Caco-2 (cell line): ENCODE measurements around the gene MPDZ. TPM values are rescaled to one million over a fixed set of nuclear protein-coding genes. Genes with fewer than 3 reads are reported as not detected.

Experiments
- BruUV-seq: library from RNA; stranded (reverse); fragments of 400-500 nt; replicated peaks from 2 replicates; lab custom pipeline; 2021; lab: Mats Ljungman, UMichigan
- CTCF ChIA-PET: fragments of 300-600 bp; sonication (Branson Sonifier 250); formaldehyde crosslinking; loops from one replicate; lab custom pipeline; 2022; ENCODE audit warnings: antibody characterized with exemption; lab: Charles Lee
- POLR2A ChIA-PET: fragments of 300-600 bp; sonication (Branson Sonifier 250); formaldehyde crosslinking; loops from one replicate; lab custom pipeline; 2022; ENCODE audit warnings: antibody characterized with exemption; lab: Charles Lee
- DNase-seq, 2 experiments: peaks; one replicate each; pipeline versions ENCODE4 v3.0.0 to v3.0.0-alpha.2; 2020 to 2022
- H3K27me3 ChIP-seq: replicated peaks from 2 replicates; pipeline ENCODE4 v1.6.0; 2011; ENCODE audit warnings: low read length; ENCODE audit not compliant: control insufficient read depth, insufficient read depth
- H3K36me3 ChIP-seq: 2 replicates; pipeline ENCODE4 v1.5.1; 2011; ENCODE audit warnings: low read length; ENCODE audit not compliant: control insufficient read depth, insufficient read depth
- H3K4me1 ChIP-seq: fragments of 250-450 bp; sonication (Bioruptor Pico); 2 replicates; pipeline ENCODE4 v1.5.1; 2020; ENCODE audit warnings: mild to moderate bottlenecking
- H3K4me3 ChIP-seq: 2 replicates; pipeline ENCODE4 v1.5.1; 2011; ENCODE audit warnings: low read depth, mild to moderate bottlenecking, control low read depth, low read length
- H3K9me3 ChIP-seq: fragments of 250-450 bp; sonication (Bioruptor Pico); 2 replicates; pipeline ENCODE4 v1.5.1; 2020; ENCODE audit warnings: mild to moderate bottlenecking, moderate library complexity
- H3K27ac Mint-ChIP-seq: one replicate; pipeline ENCODE4 v1.8.0; 2022; ENCODE audit warnings: mixed read lengths; ENCODE audit not compliant: unreplicated experiment
- H3K27me3 Mint-ChIP-seq: one replicate; pipeline ENCODE4 v1.8.0; 2022; ENCODE audit warnings: mixed read lengths; ENCODE audit not compliant: insufficient read depth, unreplicated experiment
- H3K36me3 Mint-ChIP-seq: one replicate; pipeline ENCODE4 v1.8.0; 2022; ENCODE audit warnings: mild to moderate bottlenecking, mixed read lengths; ENCODE audit not compliant: insufficient read depth, unreplicated experiment
- H3K4me1 Mint-ChIP-seq: one replicate; pipeline ENCODE4 v1.8.0; 2022; ENCODE audit warnings: low read depth, mixed read lengths; ENCODE audit not compliant: unreplicated experiment
- H3K4me3 Mint-ChIP-seq: one replicate; pipeline ENCODE4 v1.8.0; 2022; ENCODE audit warnings: mild to moderate bottlenecking, moderate library complexity, mixed read lengths; ENCODE audit not compliant: unreplicated experiment
- H3K9me3 Mint-ChIP-seq: one replicate; pipeline ENCODE4 v1.8.0; 2022; ENCODE audit warnings: mixed read lengths; ENCODE audit not compliant: unreplicated experiment
- CTCF ChIP-seq, 2 experiments: fragments of 200-600 bp in 1 of 2; IDR thresholded peaks; 1 replicate in 1 of 2; 2 replicates in 1 of 2; pipeline versions ENCODE4 v1.5.1 to v1.8.0; 2011 to 2022; ENCODE audit warnings: antibody characterized with exemption in 1 of 2, control low read depth in 1 of 2, inconsistent platforms in 1 of 2, low read depth in 1 of 2, low read length in 1 of 2, mild to moderate bottlenecking in 1 of 2, moderate library complexity in 1 of 2; ENCODE audit not compliant: insufficient read depth in 1 of 2, severe bottlenecking in 1 of 2, unreplicated experiment in 1 of 2
- intact Hi-C: fragments of 100-400 bp; cut with micrococcal nuclease; formaldehyde crosslinking; loops from one replicate; pipeline ENCODE4 v1.10.0; 2022; ENCODE audit not compliant: unreplicated experiment
- total RNA-seq: library from RNA; stranded (reverse); gene quantifications from 2 replicates; pipeline ENCODE4 v1.2.3, GENCODE V29; 2022

The MPDZ gene
- total RNA-seq, 1 experiment from 2014 or later: not detected

GRCh38 chr9:13089666-13090065 lies 189.8 kb downstream of the MPDZ start:
- CTCF ChIA-PET: no interaction called here
- intact Hi-C loops: loop anchor here (5.0 kb wide), 1 partner anchor 367 kb away; no protein-coding TSS in a partner anchor

DNA sequence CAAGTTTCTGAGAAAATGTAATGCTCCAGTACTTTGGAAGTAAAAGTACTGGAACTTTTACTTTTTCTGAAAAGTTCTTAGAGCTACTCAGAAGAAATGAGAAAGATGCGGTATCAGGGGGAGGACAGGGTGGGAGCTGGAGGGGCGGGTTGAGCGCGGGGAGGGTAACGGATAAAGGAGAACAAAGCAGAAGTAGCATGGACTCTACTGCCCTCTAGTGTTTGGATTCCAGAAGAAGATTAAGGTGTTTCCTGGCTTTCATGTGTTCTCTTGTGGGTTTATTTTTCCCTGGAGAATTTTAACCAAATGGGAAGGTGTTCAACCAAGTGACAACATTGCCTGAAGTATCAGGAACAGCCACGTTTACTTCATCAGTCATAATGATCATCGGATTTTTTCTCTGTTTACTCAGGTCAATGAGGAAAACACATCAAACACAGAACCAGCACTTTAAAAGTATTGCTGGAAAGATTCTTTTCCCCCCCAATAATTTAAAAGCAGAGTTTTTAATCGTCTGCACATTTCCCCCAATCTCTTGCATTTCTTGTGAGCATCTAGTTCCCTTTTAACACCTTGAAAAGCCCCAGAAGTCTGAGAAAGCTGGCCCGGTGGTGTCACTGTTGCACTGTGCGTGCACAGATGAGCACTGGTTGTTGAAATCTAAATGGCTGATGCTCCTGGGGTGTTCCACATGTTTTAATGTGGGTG lies 190.6 kb downstream of the MPDZ start:
- BruUV-seq: no TSS peak
- CTCF ChIA-PET: interaction anchor here (0.6 kb wide), 1 partner anchor 55 kb away, joined by 3 read pairs; no protein-coding TSS in a partner anchor
- Mint-ChIP-seq H3K4me1 (peaks cover 6% of the 10 kb centered on the region), H3K27me3 (peaks cover 2% of the 10 kb centered on the region), H3K27ac (no peak overlapping the region), H3K9me3 (no peaks in the 10 kb centered on the region), H3K36me3 (no peaks in the 10 kb centered on the region), H3K4me3 (no peak overlapping the region)
- TF ChIP-seq CTCF (IDR thresholded peaks at IDR 0.05; ENCODE audit: insufficient read depth in 1 of 2, low read depth in 1 of 2, low read length in 1 of 2, severe bottlenecking in 1 of 2, unreplicated experiment in 1 of 2): peak; percentile 49 to 54
- POLR2A ChIA-PET: no interaction called here
- Histone ChIP-seq H3K4me1 (no peaks in the 10 kb centered on the region), H3K4me3 (no peak overlapping the region), H3K27me3 (no peaks in the 10 kb centered on the region), H3K9me3 (no peaks in the 10 kb centered on the region), H3K36me3 (no peaks in the 10 kb centered on the region)
- DNase-seq: peak in 1 of 2 experiments; percentile 27
- intact Hi-C loops: loop anchor here (1.0 to 5.0 kb wide), 2 partner anchors 55 to 367 kb away; no protein-coding TSS in a partner anchor

More at GRCh38 chr9:13089666-13090065, 189.8 kb downstream of the MPDZ start:
- H3K4me1 ChIP-seq: no peaks in the 10 kb centered on the region
- no peaks in the 10 kb centered on the region for H3K36me3 Mint-ChIP-seq
- no peaks in the 10 kb centered on the region for H3K36me3 ChIP-seq
- no peaks in the 10 kb centered on the region for H3K9me3 Mint-ChIP-seq
- H3K27me3 Mint-ChIP-seq: peaks cover 2% of the 10 kb centered on the region
- peaks cover 6% of the 10 kb centered on the region for H3K4me1 Mint-ChIP-seq
- no peak overlapping the region for H3K4me3 ChIP-seq
- TF ChIP-seq CTCF (IDR thresholded peaks at IDR 0.05; ENCODE audit: insufficient read depth in 1 of 2, low read depth in 1 of 2, low read length in 1 of 2, severe bottlenecking in 1 of 2, unreplicated experiment in 1 of 2): no peak
- H3K4me3 Mint-ChIP-seq: no peak overlapping the region
- POLR2A ChIA-PET: no interaction called here
- no peak overlapping the region for H3K27ac Mint-ChIP-seq
- no peaks in the 10 kb centered on the region for H3K27me3 ChIP-seq
- H3K9me3 ChIP-seq: no peaks in the 10 kb centered on the region
- no TSS peak for BruUV-seq
- no peak for DNase-seq

DNA sequence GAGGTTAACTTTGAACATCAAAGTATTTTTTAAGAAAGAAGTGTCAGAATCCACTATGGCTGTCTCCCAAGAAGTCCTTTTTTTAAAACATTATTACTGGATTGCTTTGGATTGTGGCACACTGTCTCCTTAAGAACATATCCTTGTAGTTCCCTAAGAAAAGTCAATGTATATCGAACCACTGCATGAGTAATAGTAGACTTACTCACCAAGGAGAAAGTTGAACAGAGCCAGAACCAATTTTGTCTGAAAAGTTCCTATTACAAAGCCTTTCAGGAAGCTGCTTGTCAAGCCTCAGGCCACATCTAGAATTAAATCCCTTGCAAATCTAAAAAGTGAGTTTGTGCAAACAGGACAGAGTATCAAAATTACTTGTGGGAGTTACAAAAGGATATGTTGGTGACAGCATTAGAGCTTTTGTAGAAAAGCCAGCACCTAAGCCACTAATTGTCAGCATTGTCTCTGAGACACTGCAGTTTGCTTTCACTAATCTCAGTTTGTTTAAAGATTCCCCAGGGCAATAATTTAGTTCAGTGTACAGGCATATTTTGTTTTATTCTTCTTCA lies 195.4 kb downstream of the MPDZ start:
- ChIA-PET POLR2A (no interaction called here), CTCF (no interaction called here)
- Mint-ChIP-seq H3K27me3 (peaks cover 2% of the 10 kb centered on the region), H3K36me3 (no peaks in the 10 kb centered on the region), H3K27ac (no peak overlapping the region), H3K9me3 (no peaks in the 10 kb centered on the region), H3K4me1 (peaks cover 5% of the 10 kb centered on the region), H3K4me3 (no peak overlapping the region)
- DNase-seq: no peak
- no peak overlapping the region for H3K4me3 ChIP-seq
- no peaks in the 10 kb centered on the region for H3K9me3 ChIP-seq
- no peak for TF ChIP-seq CTCF (IDR thresholded peaks at IDR 0.05; ENCODE audit: insufficient read depth in 1 of 2, low read depth in 1 of 2, low read length in 1 of 2, severe bottlenecking in 1 of 2, unreplicated experiment in 1 of 2)
- no peaks in the 10 kb centered on the region for H3K4me1 ChIP-seq
- no TSS peak for BruUV-seq
- intact Hi-C loops: no loop called here
- H3K27me3 ChIP-seq: no peaks in the 10 kb centered on the region
- no peaks in the 10 kb centered on the region for H3K36me3 ChIP-seq
